Measurements from ENCODE around the gene SNAPIN.
A peak's percentile ranks its signal among the peaks of the same experiment; 100 is the strongest.
"Not testable (repeated sequence)": the region's sequence is repeated elsewhere in the genome, so short reads cannot be mapped to it uniquely, and the experiment has no call there.

SNAPIN gene

DNA sequence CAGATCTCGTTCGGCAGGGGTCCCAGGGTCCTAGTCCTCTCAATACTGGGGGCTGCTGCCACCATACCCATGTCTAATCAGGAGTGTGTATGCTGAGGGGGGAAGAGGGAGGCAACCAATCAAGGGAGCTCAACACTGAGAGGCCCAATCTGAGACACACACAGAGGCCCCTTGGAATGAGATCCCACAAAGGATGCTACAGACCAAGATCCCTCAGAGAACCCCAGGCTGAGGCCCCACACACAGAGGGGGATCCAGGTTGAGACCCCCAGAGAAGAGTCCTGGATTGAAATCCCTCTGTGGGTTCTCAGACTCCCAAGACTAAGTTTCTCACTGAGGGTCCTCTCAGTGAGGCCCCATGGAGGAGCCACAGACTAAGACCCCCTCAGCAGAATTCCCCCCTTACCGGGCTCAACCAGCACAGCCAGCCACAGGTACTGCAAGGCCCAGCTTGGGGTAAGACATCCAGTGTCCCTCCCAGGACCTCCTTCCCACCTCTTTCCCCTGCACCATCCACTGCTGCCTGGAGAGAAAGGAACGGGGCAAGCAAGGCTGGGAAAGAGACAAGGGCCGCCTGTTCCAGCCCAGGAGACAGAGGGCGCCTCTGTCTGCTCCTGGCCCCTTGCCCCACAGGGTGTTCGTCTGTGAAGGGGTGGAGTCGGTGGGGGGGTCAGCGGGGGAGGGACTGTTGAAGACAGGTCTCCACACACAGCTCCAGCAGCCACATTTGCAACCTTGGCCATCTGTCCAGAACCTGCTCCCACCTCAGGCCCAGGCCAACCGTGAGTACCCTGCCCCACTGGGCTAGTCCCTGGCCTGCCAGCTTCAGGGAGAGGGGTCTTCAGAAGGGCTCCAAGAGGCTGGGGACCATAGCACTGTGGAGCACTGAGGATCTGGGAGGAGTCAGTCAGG, 30.5 kb upstream of the SNAPIN start, which contains the start of gene S100A1:
Gene S100A1, plus strand, starts transcription at position 720 of the 912 bp plus-strand sequence. CDS start 2,088 bp downstream, outside the sequence.
- no peak for DNase-seq

DNA sequence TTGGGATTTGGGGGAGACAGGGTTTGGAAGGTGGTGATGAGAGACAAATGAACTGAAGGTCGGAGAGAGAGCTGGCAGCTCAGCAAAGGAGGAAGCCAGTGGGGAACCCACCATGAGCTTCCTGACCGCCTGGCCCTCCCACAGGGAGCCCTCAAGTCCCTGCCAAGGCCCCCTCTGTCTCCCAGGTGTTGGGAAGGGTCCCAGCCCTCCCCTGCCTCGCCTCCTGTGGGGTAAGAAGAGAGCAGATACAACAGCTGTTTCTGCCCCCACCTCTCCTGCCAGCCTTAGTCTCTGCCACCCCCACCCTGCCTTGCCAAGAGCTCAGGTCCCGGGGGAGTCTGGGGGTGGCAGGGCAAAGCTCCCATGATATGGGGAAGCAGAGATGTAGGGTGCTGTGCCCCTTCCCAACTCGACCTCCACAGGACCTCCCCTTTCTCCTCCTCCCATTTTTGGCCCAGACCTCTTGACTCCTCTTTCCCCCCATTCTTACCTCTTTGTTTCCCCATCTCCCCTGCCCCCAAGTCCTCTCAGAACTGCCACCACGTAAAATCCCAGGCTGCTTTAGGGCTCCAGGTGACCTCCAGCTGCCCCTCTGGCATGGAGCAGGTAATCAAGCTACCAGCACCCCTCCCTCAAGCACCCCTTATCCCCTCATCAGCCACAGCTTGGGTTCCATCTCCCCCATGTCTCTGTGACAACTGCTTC, 29.7 kb upstream of the SNAPIN start:
- DNase-seq = no peak

DNA sequence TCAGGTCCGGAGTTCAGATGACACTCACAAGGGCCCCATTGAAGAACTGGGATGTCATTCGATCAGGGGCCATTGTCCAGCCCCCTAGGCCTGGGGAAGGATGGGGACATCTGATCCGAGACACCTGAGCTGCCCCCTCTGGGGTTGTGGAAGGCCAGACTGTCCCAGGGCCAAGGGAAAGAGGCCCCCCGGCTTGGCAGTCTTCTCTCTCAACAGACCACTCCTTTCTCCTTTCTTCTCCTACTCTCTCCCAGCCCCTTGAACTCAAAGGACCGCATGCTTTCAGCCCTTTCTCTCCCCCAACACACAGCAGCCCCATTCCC, 29.2 kb upstream of the SNAPIN start:
- no peak for DNase-seq

DNA sequence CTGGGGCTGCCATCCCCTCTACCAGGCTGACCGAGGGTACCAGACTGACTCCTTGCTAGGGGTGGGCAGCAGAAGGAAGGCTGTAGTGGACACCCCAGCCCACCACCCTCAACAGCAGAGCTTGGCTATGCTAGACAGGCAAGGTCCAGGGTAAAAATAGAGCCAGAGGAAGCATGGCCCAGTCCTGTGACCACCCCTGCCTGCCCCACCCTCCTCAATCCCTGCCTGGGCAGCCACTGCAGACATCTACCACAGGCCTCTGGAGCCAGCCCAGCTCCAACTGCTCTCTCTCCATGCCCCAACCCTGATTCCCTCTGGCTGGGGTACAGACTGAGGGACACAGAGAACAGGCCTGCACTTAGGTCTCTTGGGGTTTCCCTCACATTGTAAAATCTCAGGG, 28.5 kb upstream of the SNAPIN start:
- DNase-seq = no peak

DNA sequence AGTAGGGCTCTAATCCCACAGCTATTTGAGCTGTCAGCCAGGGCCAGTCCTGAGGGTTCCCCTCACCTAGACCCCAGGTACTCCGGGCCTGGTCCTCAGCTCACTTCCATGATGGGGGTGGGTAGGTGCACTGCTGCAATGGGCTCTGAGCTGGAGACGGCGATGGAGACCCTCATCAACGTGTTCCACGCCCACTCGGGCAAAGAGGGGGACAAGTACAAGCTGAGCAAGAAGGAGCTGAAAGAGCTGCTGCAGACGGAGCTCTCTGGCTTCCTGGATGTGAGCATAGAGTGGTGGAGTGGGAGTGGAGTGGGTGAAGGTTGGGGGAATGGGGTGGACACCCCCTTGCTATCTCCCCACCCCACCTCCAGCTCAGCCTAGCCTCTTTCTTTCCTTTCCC, 28.1 kb upstream of the SNAPIN start:
- no peak for DNase-seq

DNA sequence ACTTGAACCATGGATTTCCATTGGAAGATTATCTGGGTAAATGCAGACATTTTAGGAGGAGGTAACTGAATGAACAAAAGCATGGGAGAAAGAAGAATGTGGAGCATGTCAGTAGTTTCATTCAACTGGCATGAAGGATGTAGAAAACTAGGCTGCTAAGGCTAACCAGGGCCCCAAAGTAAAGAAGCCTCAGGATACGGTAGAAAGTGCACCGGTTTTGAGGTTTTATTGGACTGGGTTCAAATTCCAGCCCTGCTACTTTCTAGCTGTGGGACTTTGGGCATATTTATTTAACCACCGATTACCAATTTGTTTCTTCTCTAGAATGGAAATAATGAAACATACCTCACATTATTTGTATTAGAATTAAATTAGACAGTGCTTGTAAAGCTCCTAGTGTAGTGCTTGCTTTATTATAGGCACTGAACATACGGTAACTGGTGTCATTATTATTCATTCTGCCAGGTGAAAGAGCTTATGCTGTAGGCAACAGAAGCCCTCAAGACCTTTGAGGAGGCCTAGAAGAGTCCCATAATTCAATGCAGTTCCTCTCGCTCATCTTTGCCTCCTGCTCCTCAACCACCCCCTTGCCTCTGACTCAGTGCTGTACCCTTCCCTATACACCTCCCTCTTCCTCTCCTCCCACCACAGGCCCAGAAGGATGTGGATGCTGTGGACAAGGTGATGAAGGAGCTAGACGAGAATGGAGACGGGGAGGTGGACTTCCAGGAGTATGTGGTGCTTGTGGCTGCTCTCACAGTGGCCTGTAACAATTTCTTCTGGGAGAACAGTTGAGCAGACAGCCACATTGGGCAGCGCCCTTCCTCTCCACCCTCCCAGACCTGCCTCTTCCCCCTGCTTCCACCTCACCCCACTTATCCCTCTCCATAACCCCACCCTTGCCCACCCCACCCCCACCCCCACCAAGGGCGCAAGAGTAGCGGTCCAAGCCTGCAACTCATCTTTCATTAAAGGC, 27.2 kb upstream of the SNAPIN start:
- no peak for DNase-seq

DNA sequence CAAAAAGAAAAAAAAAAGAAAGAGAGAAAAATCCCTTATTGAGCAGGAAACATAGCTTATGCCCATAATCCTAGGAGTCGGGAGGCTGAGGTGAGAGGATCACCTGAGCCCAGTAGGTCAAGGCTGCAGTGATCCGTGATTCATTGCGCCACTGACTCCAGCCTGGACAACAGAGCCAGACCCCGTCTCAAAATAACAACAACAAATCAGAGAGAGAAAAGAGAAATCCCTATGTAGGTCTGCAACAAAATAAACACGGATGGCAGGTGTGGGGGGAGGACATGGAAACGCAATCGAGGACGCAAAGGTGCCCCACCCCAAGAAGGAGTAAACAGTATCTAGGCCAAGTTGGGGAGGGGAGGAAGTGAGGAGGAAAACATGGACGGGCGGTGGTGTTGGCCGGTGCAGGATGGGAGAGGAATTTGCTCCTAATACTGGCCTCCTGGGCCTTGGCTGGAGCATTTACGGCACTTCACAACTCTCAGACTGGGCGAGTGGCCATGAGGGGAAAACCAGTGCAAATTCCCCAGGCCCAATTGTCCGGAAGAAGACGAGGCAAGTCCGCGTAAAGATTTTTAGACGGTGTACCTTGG, 25.2 kb upstream of the SNAPIN start:
- no peak for DNase-seq

DNA sequence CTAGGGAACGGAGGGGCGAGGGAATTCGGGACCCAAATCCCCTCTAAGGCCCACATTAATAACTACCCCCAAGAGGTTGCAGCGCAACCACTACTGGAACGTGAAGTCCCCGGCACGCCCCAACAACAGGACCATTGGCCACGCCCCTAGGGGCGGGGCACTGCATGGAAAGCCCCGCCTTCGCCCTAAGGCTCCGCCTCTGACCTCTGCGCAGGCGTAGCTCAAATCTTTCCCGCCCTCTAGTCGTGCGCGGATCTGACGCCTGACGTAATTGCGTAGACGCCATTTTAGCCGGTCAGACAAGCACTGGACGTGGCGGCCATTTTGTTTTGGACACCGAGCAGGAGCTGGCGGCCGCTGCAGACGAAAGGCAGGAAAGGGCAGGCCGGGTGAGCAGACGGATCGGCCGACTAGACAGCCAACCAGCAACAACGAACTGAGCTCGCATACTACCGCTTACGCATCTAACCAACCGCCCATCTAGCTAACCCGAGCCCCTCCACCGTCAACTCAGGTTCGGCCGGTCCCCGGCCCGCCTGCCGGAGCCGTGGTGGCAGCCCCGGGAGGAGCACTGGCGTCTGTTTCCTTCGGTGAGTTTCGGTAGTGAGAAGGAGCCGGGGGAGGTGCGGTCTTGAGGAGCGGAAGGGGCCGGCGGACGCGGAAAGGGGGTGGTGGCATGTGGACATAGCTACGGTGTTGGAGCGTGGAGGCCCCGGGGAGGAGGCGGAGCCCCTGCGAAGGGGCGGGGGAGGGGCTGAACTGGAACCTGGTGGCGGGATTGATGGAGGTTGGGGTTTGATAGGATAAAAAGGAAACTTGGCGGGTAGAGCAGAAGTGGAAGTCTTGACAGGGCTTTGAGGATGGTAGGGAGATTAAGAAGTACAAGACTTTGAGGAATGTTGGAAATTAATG, 24.5 kb upstream of the SNAPIN start, which contains the start of gene CHTOP:
Gene CHTOP, plus strand, starts transcription at position 313 of the 912 bp plus-strand sequence. CDS start 2,523 bp downstream, outside the sequence.
- peak; percentile 100 for DNase-seq

DNA sequence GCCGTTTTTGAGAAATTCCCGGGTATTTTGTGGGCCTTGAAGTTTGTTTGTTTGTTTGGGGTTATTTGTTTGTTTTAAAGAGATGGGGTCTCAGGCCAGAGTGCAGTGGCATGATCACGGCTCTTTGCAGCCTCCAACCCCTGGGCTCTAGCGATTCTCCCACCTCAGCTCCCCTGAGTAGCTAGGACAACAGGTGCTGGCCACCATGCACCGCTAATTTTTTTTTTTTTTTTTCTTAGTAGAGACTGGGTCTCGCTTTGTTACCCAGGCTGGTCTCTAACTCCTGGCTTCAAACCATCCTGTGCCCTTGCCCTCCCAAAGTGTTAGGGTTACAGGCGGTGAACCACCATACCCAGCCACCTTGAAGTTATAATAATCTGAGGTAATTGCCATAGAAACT, 22.6 kb upstream of the SNAPIN start:
- DNase-seq = no peak

DNA sequence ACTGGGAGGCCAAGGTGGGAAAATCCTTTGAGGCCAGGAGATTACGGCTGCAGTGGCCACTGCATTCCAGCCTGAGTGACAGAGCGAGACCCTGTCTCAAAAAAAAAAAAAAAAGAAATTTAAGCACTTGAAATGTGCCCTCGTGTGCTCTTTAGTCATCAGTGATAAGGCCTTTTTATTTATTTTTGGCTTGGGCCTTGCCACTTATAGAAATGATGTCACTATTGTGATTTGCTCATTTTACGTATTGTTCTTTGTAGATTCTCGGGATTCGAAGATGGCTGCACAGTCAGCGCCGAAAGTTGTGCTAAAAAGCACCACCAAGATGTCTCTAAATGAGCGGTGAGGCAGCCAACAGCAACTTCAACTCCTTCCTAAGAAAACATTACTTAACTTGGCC, 22.2 kb upstream of the SNAPIN start:
- DNase-seq = no peak

DNA sequence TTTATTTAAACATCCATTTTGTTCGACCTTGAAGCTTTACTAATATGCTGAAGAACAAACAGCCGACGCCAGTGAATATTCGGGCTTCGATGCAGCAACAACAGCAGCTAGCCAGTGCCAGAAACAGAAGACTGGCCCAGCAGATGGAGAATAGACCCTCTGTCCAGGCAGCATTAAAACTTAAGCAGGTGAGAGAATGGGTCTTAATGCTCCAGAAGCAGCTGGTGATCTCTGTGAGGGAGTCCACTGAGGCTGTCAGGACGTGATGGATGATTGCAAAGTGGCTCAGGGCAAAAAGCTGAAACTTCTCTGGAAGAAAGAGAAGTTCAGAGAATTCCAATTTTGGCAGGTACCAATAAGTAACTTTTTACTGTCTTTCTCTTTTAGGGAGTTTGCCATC, 20.2 kb upstream of the SNAPIN start:
- DNase-seq = no peak

DNA sequence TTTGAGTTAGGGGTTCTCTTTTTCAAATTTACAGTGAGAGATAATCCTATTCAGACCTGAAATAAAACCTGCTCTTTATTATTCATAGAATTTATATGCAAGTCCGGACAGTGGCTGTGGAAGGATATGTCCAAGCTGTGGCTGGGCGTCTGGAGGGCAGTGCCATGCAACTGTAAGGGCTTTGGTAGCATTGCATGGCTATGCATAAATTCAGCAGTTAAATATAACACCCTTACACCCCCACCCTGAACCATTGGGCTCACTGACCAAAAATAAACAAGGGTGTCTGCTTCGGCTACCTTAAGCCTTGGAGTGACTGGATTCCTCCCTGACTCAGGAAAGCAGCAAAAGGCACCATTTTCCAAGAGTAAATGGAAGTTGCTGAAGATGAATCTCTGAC, 19.2 kb upstream of the SNAPIN start:
- no peak for DNase-seq

DNA sequence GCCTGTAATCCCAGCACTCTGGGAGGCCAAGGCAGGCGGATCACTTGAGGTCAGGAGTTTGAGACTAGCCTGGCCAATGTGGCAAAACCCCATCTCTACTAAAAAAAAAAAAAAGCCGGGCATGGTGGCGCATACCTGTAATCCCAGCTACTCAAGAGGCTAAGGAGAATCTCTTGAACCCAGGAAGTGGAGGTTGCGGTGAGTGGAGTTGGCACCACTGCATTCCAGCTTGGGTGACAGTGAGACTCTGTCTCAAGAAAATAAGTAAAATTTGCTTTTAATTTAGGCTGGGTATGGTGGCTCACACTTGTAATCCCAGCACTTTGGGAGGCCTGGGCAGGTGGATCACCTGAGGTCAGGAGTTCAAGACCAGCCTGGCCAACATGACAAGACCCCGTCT, 18.3 kb upstream of the SNAPIN start:
- DNase-seq = not testable (repeated sequence)

DNA sequence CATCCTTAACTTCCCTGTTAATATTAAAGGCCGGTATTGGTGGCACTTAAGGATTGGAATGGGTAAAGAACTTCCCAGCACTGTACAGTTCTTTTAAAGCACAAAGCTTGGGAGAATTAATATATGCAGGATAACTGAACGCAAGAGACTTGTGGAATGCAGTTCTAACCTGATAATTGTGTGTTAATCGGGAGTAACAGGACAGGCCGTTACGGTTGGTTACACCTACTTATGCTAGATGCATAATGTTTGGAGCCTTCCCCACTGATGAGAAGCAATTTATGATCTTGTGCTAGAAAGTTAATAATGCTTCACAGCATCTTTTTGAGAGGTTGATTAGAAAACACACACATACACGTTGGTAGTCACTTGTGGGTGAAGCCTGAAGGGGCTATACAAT, 17.6 kb upstream of the SNAPIN start:
- no peak for DNase-seq

DNA sequence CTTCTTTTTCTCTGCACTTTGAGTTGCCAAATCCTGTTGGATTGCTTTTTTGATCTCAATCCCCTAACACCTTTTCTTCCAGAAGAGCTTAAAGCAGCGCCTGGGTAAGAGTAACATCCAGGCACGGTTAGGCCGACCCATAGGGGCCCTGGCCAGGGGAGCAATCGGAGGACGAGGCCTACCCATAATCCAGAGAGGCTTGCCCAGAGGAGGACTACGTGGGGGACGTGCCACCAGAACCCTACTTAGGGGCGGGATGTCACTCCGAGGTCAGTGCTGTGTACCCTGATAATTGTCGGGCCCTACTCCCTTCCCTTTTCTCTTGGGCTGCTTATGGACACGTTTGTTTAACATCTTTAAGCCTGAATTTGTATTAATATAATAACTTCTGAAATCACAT, 16.3 kb upstream of the SNAPIN start:
- DNase-seq = no peak

DNA sequence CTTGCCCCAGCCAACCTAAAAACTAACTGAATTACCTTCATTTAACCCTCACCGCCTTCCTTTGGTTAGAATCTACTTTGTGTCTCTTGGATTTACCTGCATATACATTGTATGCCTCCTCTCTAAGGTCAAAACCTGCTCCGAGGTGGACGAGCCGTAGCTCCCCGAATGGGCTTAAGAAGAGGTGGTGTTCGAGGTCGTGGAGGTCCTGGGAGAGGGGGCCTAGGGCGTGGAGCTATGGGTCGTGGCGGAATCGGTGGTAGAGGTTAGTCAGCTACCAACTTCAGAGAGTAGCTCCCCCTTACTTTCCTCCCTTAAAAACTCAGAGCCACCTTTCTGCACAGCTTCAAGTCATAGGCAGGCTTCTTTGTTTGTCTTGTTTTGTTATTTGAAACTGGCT, 15.4 kb upstream of the SNAPIN start:
- no peak for DNase-seq

DNA sequence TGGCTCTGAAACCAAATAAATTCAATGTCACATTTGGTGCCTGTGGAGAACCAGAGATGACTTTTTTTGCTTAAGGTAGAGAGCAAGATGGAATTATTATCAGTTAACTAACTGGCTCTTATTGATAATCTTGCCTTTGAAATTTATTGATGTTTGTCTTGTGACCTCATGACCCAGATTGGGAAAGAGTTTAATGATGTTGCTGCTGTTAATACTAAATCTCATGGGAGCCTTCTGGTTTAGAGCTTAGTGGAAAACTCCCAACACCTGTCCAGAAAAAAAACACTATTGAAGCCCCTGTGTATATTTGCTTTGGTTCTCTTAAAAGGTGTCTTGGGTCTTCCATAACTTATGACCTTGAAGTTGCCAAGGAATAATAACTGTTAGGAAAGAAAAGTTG, 14.7 kb upstream of the SNAPIN start:
- DNase-seq = no peak

DNA sequence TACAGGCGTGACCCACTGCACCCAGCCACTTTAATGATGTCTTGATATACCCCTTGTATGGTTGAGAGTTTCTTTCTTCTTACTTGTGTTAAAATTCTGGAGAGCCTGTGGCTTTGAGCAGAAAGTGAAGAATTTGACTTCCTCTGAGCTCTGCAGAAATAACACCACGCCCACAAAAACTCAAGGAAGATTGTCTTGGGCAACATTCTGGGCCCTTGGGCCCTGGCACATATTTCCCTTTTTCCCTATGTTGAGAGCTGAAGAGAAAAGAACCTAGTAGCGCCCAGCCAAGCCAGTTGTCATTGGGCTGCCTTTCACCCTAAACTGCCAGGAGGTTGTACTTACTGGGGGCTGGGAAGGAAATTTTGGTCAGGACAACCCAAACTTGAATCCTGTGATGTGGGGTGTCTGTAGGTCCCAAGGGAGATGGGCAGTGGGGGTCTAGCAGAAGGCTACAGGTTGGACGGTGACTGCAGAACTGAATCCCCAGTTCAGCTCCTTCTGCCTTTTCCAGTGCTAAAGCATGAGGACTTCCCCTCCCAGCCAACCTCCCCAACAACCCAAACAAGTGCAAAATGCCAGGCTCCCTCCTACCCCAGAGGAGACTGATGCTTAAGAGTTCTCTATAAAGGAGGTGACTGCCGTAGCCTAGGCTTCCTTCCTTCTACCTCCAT, 11.7 kb upstream of the SNAPIN start:
- DNase-seq = no peak

DNA sequence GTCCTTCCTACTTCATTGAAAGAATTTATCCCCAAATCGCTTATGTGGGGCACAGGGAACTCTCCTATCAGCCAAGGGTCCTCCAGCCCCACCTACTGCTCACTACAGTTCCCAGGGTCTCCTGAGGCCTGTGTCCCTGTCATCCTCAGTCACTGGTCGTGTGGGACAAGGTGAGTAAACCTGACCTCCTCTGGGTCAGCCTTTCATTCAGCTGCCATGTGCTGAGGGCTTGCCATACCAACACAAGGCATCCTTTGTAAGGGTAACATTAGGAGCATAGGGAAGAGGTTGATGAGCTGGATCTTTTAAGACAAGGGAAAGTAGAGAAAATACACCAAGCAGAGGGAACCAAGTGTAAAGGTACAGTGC, 11.2 kb upstream of the SNAPIN start:
- DNase-seq = no peak

DNA sequence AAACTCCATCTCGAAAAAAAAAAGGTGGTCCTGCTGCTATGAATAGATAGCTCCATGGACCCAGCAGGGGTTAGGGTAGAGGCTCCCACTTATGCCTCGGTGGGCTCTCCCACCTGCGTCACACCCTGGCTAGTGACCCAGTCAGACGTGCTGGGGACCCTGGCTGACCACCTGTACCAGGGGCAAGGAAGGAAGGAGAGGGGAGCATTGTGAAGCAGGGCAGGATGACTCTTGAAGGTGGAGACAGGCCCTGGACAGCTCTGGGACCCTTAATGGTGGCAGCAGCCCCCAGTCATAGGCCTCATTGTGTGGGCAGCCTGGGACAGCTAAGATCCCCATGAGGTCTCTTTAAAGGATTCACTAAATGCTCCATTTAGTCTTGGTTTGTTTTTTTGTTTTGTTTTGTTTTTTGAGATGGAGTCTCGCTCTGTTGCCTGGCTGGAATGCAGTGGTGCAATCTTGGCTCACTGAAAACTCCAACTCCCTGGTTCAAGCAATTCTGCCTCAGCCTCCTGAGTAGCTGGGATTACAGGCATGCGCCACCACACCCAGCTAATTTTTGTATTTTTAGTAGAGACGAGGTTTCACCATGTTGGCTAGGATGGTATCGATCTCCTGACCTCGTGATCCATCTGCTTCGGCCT, 10.4 kb upstream of the SNAPIN start:
- DNase-seq = no peak

All from activated CD8-positive, alpha-beta memory T cell treated with anti-CD3 and anti-CD28 coated beads for 24 hours (primary cell).